Osteoblast (primary cell): Measurements from ENCODE around the gene ABLIM1. TPM values are rescaled to one million over a fixed set of nuclear protein-coding genes. Genes with fewer than 3 reads are reported as not detected.

Experiments used
- DNase-seq: peaks from one replicate; pipeline ENCODE4 v3.0.0; 2011; ENCODE audit warnings: low spot score, mixed read lengths; ENCODE audit not compliant: insufficient read length; ENCODE audit errors: missing footprints
- H2AFZ ChIP-seq: 2 replicates; pipeline ENCODE4 v1.6.0; 2011; ENCODE audit warnings: mild to moderate bottlenecking, low read length
- H3K27ac ChIP-seq: 2 replicates; pipeline ENCODE4 v1.5.1; 2011; ENCODE audit warnings: mild to moderate bottlenecking, low read depth, low read length, moderate library complexity
- H3K27me3 ChIP-seq: 2 replicates; pipeline ENCODE4 v1.6.0; 2012; ENCODE audit warnings: mild to moderate bottlenecking, control low read depth, inconsistent platforms, low read length, moderate library complexity; ENCODE audit not compliant: insufficient read depth
- H3K36me3 ChIP-seq: 2 replicates; pipeline ENCODE4 v1.5.1; 2011; ENCODE audit warnings: mild to moderate bottlenecking, low read length, control low read depth, moderate library complexity; ENCODE audit not compliant: insufficient read depth
- H3K4me1 ChIP-seq: 2 replicates; pipeline ENCODE4 v1.5.1; 2011; ENCODE audit warnings: mild to moderate bottlenecking, low read length, control low read depth, moderate library complexity; ENCODE audit not compliant: insufficient read depth
- H3K4me2 ChIP-seq: 2 replicates; pipeline ENCODE4 v1.6.0; 2011; ENCODE audit warnings: mild to moderate bottlenecking, low read length; ENCODE audit not compliant: insufficient read depth
- H3K4me3 ChIP-seq: fragments of 200-600 bp; sonication (generic); 3 replicates; pipeline ENCODE4 v1.5.1; 2012; ENCODE audit warnings: mild to moderate bottlenecking, low read length, inconsistent platforms; ENCODE audit not compliant: insufficient read depth
- H3K79me2 ChIP-seq: 2 replicates; pipeline ENCODE4 v1.6.0; 2012; ENCODE audit warnings: mild to moderate bottlenecking, low read length, control low read depth, inconsistent platforms; ENCODE audit not compliant: insufficient read depth
- H3K9me3 ChIP-seq: 2 replicates; pipeline ENCODE4 v1.5.1; 2011; ENCODE audit warnings: low read depth, low read length, control low read depth
- H4K20me1 ChIP-seq: 2 replicates; pipeline ENCODE4 v1.6.0; 2012; ENCODE audit warnings: mild to moderate bottlenecking, low read length, control low read depth; ENCODE audit not compliant: insufficient read depth
- CTCF ChIP-seq: IDR thresholded peaks from 2 replicates; pipeline ENCODE4 v1.5.1; 2011; ENCODE audit warnings: mild to moderate bottlenecking, low read depth, low read length, moderate library complexity; ENCODE audit errors: extremely low read depth
- total RNA-seq: library from RNA; depleted of rRNA; stranded (reverse); fragments of >200 nt; gene quantifications from 2 replicates; pipeline ENCODE4 v1.2.3, GENCODE V29; 2012

The ABLIM1 gene
- total RNA-seq, 1 donor: 11.2 TPM

GRCh38 chr10:114552050-114552449 lies 106.0 kb downstream of the ABLIM1 start:
- Histone ChIP-seq H3K4me2 (no peak overlapping the region), H3K9me3 (no peaks in the 10 kb centered on the region), H3K27me3 (peaks cover 8% of the 10 kb centered on the region), H3K79me2 (no peaks in the 10 kb centered on the region), H4K20me1 (no peaks in the 10 kb centered on the region), H3K27ac (no peak overlapping the region), H3K4me3 (no peak overlapping the region), H2AFZ (no peak overlapping the region), H3K36me3 (no peaks in the 10 kb centered on the region), H3K4me1 (no peaks in the 10 kb centered on the region)
- no peak for TF ChIP-seq CTCF
- no peak for DNase-seq

GRCh38 chr10:114551636-114551972 lies 106.5 kb downstream of the ABLIM1 start:
- no peak overlapping the region for H3K4me3 ChIP-seq
- no peak overlapping the region for H3K4me2 ChIP-seq
- DNase-seq: no peak
- peaks cover 8% of the 10 kb centered on the region for H3K27me3 ChIP-seq
- no peaks in the 10 kb centered on the region for H3K9me3 ChIP-seq
- no peaks in the 10 kb centered on the region for H3K79me2 ChIP-seq
- TF ChIP-seq CTCF: no peak
- H3K4me1 ChIP-seq: no peaks in the 10 kb centered on the region
- H3K36me3 ChIP-seq: no peaks in the 10 kb centered on the region
- no peaks in the 10 kb centered on the region for H4K20me1 ChIP-seq
- H3K27ac ChIP-seq: no peak overlapping the region
- no peak overlapping the region for H2AFZ ChIP-seq

GRCh38 chr10:114550756-114551635 lies 107.1 kb downstream of the ABLIM1 start:
- H3K4me3 ChIP-seq: no peak overlapping the region
- no peaks in the 10 kb centered on the region for H3K36me3 ChIP-seq
- no peak for DNase-seq
- no peak overlapping the region for H2AFZ ChIP-seq
- peak; percentile 41 for TF ChIP-seq CTCF
- H3K4me2 ChIP-seq: peak overlapping the region; percentile 50
- no peaks in the 10 kb centered on the region for H4K20me1 ChIP-seq
- H3K4me1 ChIP-seq: no peaks in the 10 kb centered on the region
- no peak overlapping the region for H3K27ac ChIP-seq
- no peaks in the 10 kb centered on the region for H3K9me3 ChIP-seq
- peaks cover 8% of the 10 kb centered on the region for H3K27me3 ChIP-seq
- no peaks in the 10 kb centered on the region for H3K79me2 ChIP-seq

GRCh38 chr10:114548662-114549061 lies 109.4 kb downstream of the ABLIM1 start:
- peak; percentile 44 for TF ChIP-seq CTCF
- no peak overlapping the region for H2AFZ ChIP-seq
- H3K27ac ChIP-seq: no peak overlapping the region
- H3K36me3 ChIP-seq: no peaks in the 10 kb centered on the region
- H4K20me1 ChIP-seq: no peaks in the 10 kb centered on the region
- H3K79me2 ChIP-seq: no peaks in the 10 kb centered on the region
- no peak overlapping the region for H3K4me3 ChIP-seq
- no peaks in the 10 kb centered on the region for H3K4me1 ChIP-seq
- DNase-seq: no peak
- no peak overlapping the region for H3K4me2 ChIP-seq
- peaks cover 4% of the 10 kb centered on the region for H3K27me3 ChIP-seq
- no peaks in the 10 kb centered on the region for H3K9me3 ChIP-seq
